Astrocyte of the cerebellum (primary cell): ENCODE results near the gene CDH20.

Source experiments
- DNase-seq: peaks from one replicate; pipeline ENCODE4 v3.0.0-alpha.2; 2011; ENCODE audit warnings: low read depth
- H3K4me3 ChIP-seq: 2 replicates; pipeline ENCODE4 v1.5.1; 2011; ENCODE audit warnings: mild to moderate bottlenecking, low read depth, low read length, moderate library complexity
- CTCF ChIP-seq: IDR thresholded peaks from 2 replicates; pipeline ENCODE4 v1.5.1; 2012; ENCODE audit warnings: low read length, low read depth, moderate library complexity, mild to moderate bottlenecking; ENCODE audit errors: missing control alignments
- in situ Hi-C: cut with HindIII; loops from 2 replicates; pipeline ENCODE4 v1.10.0; 2017; ENCODE audit warnings: low sequenced_read_pairs

The CDH20 gene

GRCh38 chr18:61336766-61337165, 3.5 kb downstream of the CDH20 start:
- DNase-seq: no peak
- no peak for TF ChIP-seq CTCF
- H3K4me3 ChIP-seq: no peak overlapping the region
- in situ Hi-C loops: no loop called here

DNA sequence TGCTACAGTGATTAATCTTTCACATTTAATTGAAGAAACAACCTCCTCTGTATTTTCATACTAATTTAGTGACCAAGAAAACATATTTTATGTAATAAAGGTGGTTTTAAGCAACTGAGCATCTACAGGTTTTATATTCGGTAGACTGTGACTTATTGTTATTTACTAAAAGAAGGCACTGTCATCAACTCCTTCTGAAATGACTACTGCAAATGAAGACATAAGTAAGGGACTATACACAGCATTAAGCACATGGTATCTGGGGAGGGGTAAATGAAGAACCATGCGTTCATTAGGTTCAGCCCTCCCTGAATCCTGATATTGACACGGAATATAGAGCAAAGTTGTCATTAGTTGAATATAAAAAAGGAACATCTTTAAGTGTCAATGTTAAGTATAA, 4.3 kb downstream of the CDH20 start:
- in situ Hi-C loops: no loop called here
- DNase-seq: no peak
- no peak for TF ChIP-seq CTCF
- no peak overlapping the region for H3K4me3 ChIP-seq

- in situ Hi-C loops: no loop called here
- no peak for DNase-seq
- H3K4me3 ChIP-seq: no peak overlapping the region
- TF ChIP-seq CTCF: no peak
Observed at GRCh38 chr18:61340148-61340547, 6.9 kb downstream of the CDH20 start.

DNA sequence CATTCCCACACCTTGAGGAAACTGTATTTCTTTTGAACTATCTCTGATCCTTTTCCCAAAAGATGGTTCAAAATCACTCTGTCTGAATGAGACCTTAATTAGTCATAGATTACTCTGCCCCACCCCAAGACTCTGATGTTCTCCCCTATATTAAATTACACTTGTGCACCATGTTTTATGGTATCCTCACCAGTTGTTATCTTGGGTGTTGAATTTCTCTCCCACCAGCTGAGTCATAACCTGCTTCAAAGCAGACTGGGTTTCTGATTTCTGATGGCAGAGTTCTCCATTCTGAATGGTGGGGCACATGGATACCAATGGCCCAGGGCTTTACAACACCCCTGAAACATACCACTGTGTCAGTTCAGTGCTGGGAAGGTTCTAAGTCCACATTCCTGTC, 15.0 kb downstream of the CDH20 start:
- in situ Hi-C loops: no loop called here

GRCh38 chr18:61350578-61350977, 17.3 kb downstream of the CDH20 start:
- DNase-seq: no peak
- in situ Hi-C loops: no loop called here
- TF ChIP-seq CTCF: no peak
- no peak overlapping the region for H3K4me3 ChIP-seq

More for the DNA sequence above, 15.0 kb downstream of the CDH20 start:
- H3K4me3 ChIP-seq: no peak overlapping the region
- TF ChIP-seq CTCF: no peak
- no peak for DNase-seq

- in situ Hi-C loops: no loop called here
- TF ChIP-seq CTCF: no peak
- no peak for DNase-seq
- no peak overlapping the region for H3K4me3 ChIP-seq
Observed at GRCh38 chr18:61352059-61352458, 18.8 kb downstream of the CDH20 start.

GRCh38 chr18:61352611-61353010, 19.4 kb downstream of the CDH20 start:
- H3K4me3 ChIP-seq: no peak overlapping the region
- TF ChIP-seq CTCF: no peak
- DNase-seq: no peak
- in situ Hi-C loops: no loop called here
